DND-41 (cell line): Measurements from ENCODE around the gene DCTPP1.

ENCODE experiments used
- ATAC-seq: fragments of 200-7000 bp; cut with Tn5 transposase; 3 replicates; pipeline ENCODE4 v1.9.1; 2021; ENCODE audit warnings: low read depth; ENCODE audit not compliant: insufficient read depth
- DNase-seq: peaks from one replicate; pipeline ENCODE4 v3.0.0-alpha.2; 2020
- H2AFZ ChIP-seq: 2 replicates; pipeline ENCODE4 v1.6.0; 2012; ENCODE audit warnings: low read depth, low read length
- H3K27ac ChIP-seq: 2 replicates; pipeline ENCODE4 v1.5.1; 2012; ENCODE audit warnings: low read length, inconsistent platforms
- H3K27me3 ChIP-seq: fragments of 200-600 bp; sonication (generic); 2 replicates; pipeline ENCODE4 v1.6.0; 2012; ENCODE audit warnings: low read length, mild to moderate bottlenecking, inconsistent platforms; ENCODE audit not compliant: insufficient read depth, poor library complexity
- H3K36me3 ChIP-seq: 2 replicates; pipeline ENCODE4 v1.5.1; 2012; ENCODE audit warnings: low read length, inconsistent platforms; ENCODE audit not compliant: insufficient read depth
- H3K4me1 ChIP-seq: 2 replicates; pipeline ENCODE4 v1.5.1; 2012; ENCODE audit warnings: mild to moderate bottlenecking, low read length; ENCODE audit not compliant: insufficient read depth
- H3K4me2 ChIP-seq: 2 replicates; pipeline ENCODE4 v1.6.0; 2012; ENCODE audit warnings: mild to moderate bottlenecking, moderate library complexity, low read length, inconsistent platforms; ENCODE audit not compliant: insufficient read depth
- H3K4me3 ChIP-seq, 2 experiments: fragments of 200-600 bp in 1 of 2; shearing (Covaris generic) in 1 of 2; 2 replicates each; pipeline ENCODE4 v1.5.1; 2012 to 2016; ENCODE audit warnings: inconsistent platforms in 2 of 2, low read length in 2 of 2, mild to moderate bottlenecking in 2 of 2, low read depth in 1 of 2, moderate library complexity in 1 of 2
- H3K79me2 ChIP-seq: 2 replicates; pipeline ENCODE4 v1.6.0; 2012; ENCODE audit warnings: low read length, inconsistent platforms; ENCODE audit not compliant: insufficient read depth
- H3K9ac ChIP-seq: 2 replicates; pipeline ENCODE4 v1.6.0; 2012; ENCODE audit warnings: low read depth, mild to moderate bottlenecking, inconsistent platforms, low read length, moderate library complexity
- H3K9me3 ChIP-seq: 2 replicates; pipeline ENCODE4 v1.5.1; 2012; ENCODE audit warnings: low read length, moderate library complexity, mild to moderate bottlenecking, inconsistent platforms; ENCODE audit not compliant: insufficient read depth, severe bottlenecking
- H4K20me1 ChIP-seq: 2 replicates; pipeline ENCODE4 v1.6.0; 2012; ENCODE audit warnings: low read length; ENCODE audit not compliant: insufficient read depth
- CTCF ChIP-seq: IDR thresholded peaks from 2 replicates; pipeline ENCODE4 v1.5.1; 2012; ENCODE audit warnings: borderline replicate concordance, low read length, moderate library complexity, mild to moderate bottlenecking; ENCODE audit not compliant: poor library complexity, severe bottlenecking; ENCODE audit errors: extremely low read depth
- EZH2 ChIP-seq: IDR thresholded peaks from 3 replicates; pipeline ENCODE4 v1.6.1; 2012; ENCODE audit warnings: borderline replicate concordance, low read depth, mild to moderate bottlenecking, moderate library complexity, low read length, inconsistent platforms; ENCODE audit not compliant: severe bottlenecking

Gene DCTPP1

GRCh38 chr16:30401768-30402425, 27.9 kb downstream of the DCTPP1 start:
- H3K36me3 ChIP-seq = peaks cover 23% of the 10 kb centered on the region
- ATAC-seq (no peak), DNase-seq (no peak)
- no peak overlapping the region for H3K4me2 ChIP-seq
- no peaks in the 10 kb centered on the region for H3K9me3 ChIP-seq
- TF ChIP-seq EZH2 (no peak), CTCF (no peak)
- H3K27ac ChIP-seq = no peak overlapping the region
- H3K27me3 ChIP-seq = no peaks in the 10 kb centered on the region
- no peak overlapping the region for H3K4me3 ChIP-seq
- peaks cover 12% of the 10 kb centered on the region for H4K20me1 ChIP-seq
- H3K9ac ChIP-seq = no peak overlapping the region
- H2AFZ ChIP-seq = no peak overlapping the region
- H3K4me1 ChIP-seq = peaks cover 49% of the 10 kb centered on the region
- H3K79me2 ChIP-seq = peaks cover 13% of the 10 kb centered on the region

GRCh38 chr16:30399435-30400186, 30.2 kb downstream of the DCTPP1 start:
- peaks cover 36% of the 10 kb centered on the region for H3K79me2 ChIP-seq
- no peak for TF ChIP-seq EZH2
- TF ChIP-seq CTCF = no peak
- H3K9me3 ChIP-seq = no peaks in the 10 kb centered on the region
- H3K36me3 ChIP-seq = peaks cover 25% of the 10 kb centered on the region
- peaks cover 57% of the 10 kb centered on the region for H3K4me1 ChIP-seq
- H3K27ac ChIP-seq = peak overlapping the region; percentile 83
- H3K4me2 ChIP-seq = peak overlapping the region; percentile 79
- H3K9ac ChIP-seq = peak overlapping the region; percentile 60
- no peak; the same call in 2 of the 3 replicates for ATAC-seq
- H2AFZ ChIP-seq = peak overlapping the region; percentile 74
- peaks cover 14% of the 10 kb centered on the region for H4K20me1 ChIP-seq
- no peaks in the 10 kb centered on the region for H3K27me3 ChIP-seq
- DNase-seq = no peak
- H3K4me3 ChIP-seq = peak overlapping the region; percentile 26 to 58; a peak in 3 of 4 replicates

DNA sequence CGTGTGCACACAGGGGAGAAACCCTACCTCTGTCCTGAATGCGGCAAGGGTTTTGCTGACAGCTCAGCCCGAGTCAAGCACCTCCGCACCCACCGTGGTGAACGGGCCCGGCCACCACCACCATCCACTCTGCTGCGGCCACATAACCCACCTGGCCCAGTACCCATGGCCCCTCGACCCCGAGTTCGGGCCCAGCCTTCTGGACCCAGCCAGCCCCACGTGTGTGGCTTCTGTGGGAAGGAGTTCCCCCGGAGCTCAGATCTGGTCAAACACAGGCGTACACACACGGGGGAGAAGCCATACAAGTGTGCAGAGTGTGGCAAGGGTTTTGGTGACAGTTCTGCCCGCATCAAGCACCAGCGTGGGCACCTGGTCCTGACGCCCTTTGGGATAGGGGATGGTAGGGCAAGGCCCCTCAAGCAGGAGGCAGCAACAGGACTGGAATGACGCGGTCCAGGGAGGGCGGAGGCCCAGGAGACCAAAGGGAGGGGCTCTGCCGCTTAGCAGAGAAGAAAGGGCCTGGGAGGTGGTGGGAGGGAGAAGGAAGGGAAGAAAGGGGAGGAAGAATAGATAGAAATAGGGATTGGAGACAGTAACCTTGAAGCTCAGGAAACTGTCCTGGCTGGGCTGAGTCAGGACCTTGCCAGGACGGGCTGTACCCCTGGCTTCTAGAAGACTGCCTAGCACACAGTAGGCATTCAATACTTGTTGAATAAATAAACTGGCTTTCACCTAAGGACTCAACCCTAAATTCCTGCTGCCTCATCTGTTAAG, 31.0 kb downstream of the DCTPP1 start:
- no peak overlapping the region for H2AFZ ChIP-seq
- H3K4me3 ChIP-seq = peak overlapping the region in 1 of 2 experiments; percentile 58; a peak in 2 of 4 replicates
- ATAC-seq (no peak), DNase-seq (no peak)
- H3K79me2 ChIP-seq = peaks cover 40% of the 10 kb centered on the region
- no peaks in the 10 kb centered on the region for H3K27me3 ChIP-seq
- peaks cover 25% of the 10 kb centered on the region for H3K36me3 ChIP-seq
- H4K20me1 ChIP-seq = peaks cover 14% of the 10 kb centered on the region
- H3K27ac ChIP-seq = peak overlapping the region; percentile 83; the same call in 1 of the 2 replicates
- H3K4me2 ChIP-seq = peak overlapping the region; percentile 79
- TF ChIP-seq CTCF = no peak
- TF ChIP-seq EZH2 = no peak
- peak overlapping the region; percentile 60 for H3K9ac ChIP-seq
- H3K9me3 ChIP-seq = no peaks in the 10 kb centered on the region
- H3K4me1 ChIP-seq = peaks cover 65% of the 10 kb centered on the region
